Measurements from ENCODE around the gene POLA1.
"Not testable (repeated sequence)": the region's sequence is repeated elsewhere in the genome, so short reads cannot be mapped to it uniquely, and the experiment has no call there.

POLA1 gene

GRCh38 chrX:24693453-24694202 lies at the start of gene POLA1:
Gene POLA1 (plus strand): TSS chrX:24693918. CDS start chrX:24693962, 44 bp downstream.
- Histone ChIP-seq H3K9me3 (ENCODE audit: control insufficient read depth in 2 of 2, low read length in 2 of 2) (no peaks in the 10 kb centered on the region), H3K36me3 (ENCODE audit: control insufficient read depth in 2 of 2, insufficient read depth in 2 of 2, low read length in 2 of 2) (no peaks in the 10 kb centered on the region), H3K4me3 (ENCODE audit: low read length in 2 of 2) (peak within 1 kb of the TSS; percentile 72 to 76), H3K27me3 (ENCODE audit: control insufficient read depth in 2 of 2, insufficient read depth in 2 of 2, low read length in 2 of 2) (no peaks in the 10 kb centered on the region), H3K27ac (ENCODE audit: low read depth in 2 of 2, low read length in 2 of 2) (peak within 1 kb of the TSS; percentile 55 to 63), H3K9ac (ENCODE audit: low read depth in 1 of 2, low read length in 2 of 2) (peak within 1 kb of the TSS; percentile 70 to 76), H3K4me1 (ENCODE audit: control insufficient read depth in 2 of 2, insufficient read depth in 2 of 2, low read length in 2 of 2) (no peaks in the 10 kb centered on the region)

- Histone ChIP-seq H3K4me1 (ENCODE audit: control insufficient read depth in 2 of 2, insufficient read depth in 2 of 2, low read length in 2 of 2) (no peaks in the 10 kb centered on the region), H3K27me3 (ENCODE audit: control insufficient read depth in 2 of 2, insufficient read depth in 2 of 2, low read length in 2 of 2) (peaks cover 0 to 2% of the 10 kb centered on the region in 2 donors), H3K9me3 (ENCODE audit: control insufficient read depth in 2 of 2, low read length in 2 of 2) (no peaks in the 10 kb centered on the region), H3K4me3 (ENCODE audit: low read length in 2 of 2) (no peak overlapping the region), H3K27ac (ENCODE audit: low read depth in 2 of 2, low read length in 2 of 2) (no peak overlapping the region), H3K36me3 (ENCODE audit: control insufficient read depth in 2 of 2, insufficient read depth in 2 of 2, low read length in 2 of 2) (no peaks in the 10 kb centered on the region), H3K9ac (ENCODE audit: low read depth in 1 of 2, low read length in 2 of 2) (no peak overlapping the region)
Observed at GRCh38 chrX:24646006-24646405, 47.7 kb upstream of the POLA1 start.

GRCh38 chrX:24646745-24647182 lies 47.0 kb upstream of the POLA1 start:
- Histone ChIP-seq H3K27ac (ENCODE audit: low read depth in 2 of 2, low read length in 2 of 2) (no peak overlapping the region), H3K9ac (ENCODE audit: low read depth in 1 of 2, low read length in 2 of 2) (no peak overlapping the region), H3K27me3 (ENCODE audit: control insufficient read depth in 2 of 2, insufficient read depth in 2 of 2, low read length in 2 of 2) (peaks cover 0 to 2% of the 10 kb centered on the region in 2 donors), H3K4me3 (ENCODE audit: low read length in 2 of 2) (no peak overlapping the region), H3K9me3 (ENCODE audit: control insufficient read depth in 2 of 2, low read length in 2 of 2) (no peaks in the 10 kb centered on the region), H3K4me1 (ENCODE audit: control insufficient read depth in 2 of 2, insufficient read depth in 2 of 2, low read length in 2 of 2) (no peaks in the 10 kb centered on the region), H3K36me3 (ENCODE audit: control insufficient read depth in 2 of 2, insufficient read depth in 2 of 2, low read length in 2 of 2) (no peaks in the 10 kb centered on the region)

- Histone ChIP-seq H3K27me3 (ENCODE audit: control insufficient read depth in 2 of 2, insufficient read depth in 2 of 2, low read length in 2 of 2) (peaks cover 0 to 2% of the 10 kb centered on the region in 2 donors), H3K27ac (ENCODE audit: low read depth in 2 of 2, low read length in 2 of 2) (no peak within 1 kb of the TSS), H3K36me3 (ENCODE audit: control insufficient read depth in 2 of 2, insufficient read depth in 2 of 2, low read length in 2 of 2) (no peaks in the 10 kb centered on the region), H3K9ac (ENCODE audit: low read depth in 1 of 2, low read length in 2 of 2) (no peak within 1 kb of the TSS), H3K4me3 (ENCODE audit: low read length in 2 of 2) (peak within 1 kb of the TSS in 1 of 2 donors; percentile 18), H3K4me1 (ENCODE audit: control insufficient read depth in 2 of 2, insufficient read depth in 2 of 2, low read length in 2 of 2) (no peaks in the 10 kb centered on the region), H3K9me3 (ENCODE audit: control insufficient read depth in 2 of 2, low read length in 2 of 2) (no peaks in the 10 kb centered on the region)
Observed at GRCh38 chrX:24647257-24648058, 46.3 kb upstream of the POLA1 start, which contains the start of gene PCYT1B. Gene PCYT1B (minus strand): TSS chrX:24647347. CDS start chrX:24647105, 242 bp downstream.

GRCh38 chrX:24648495-24648894 lies 45.2 kb upstream of the POLA1 start:
- Histone ChIP-seq H3K36me3 (ENCODE audit: control insufficient read depth in 2 of 2, insufficient read depth in 2 of 2, low read length in 2 of 2) (no peaks in the 10 kb centered on the region), H3K27me3 (ENCODE audit: control insufficient read depth in 2 of 2, insufficient read depth in 2 of 2, low read length in 2 of 2) (peaks cover 0 to 2% of the 10 kb centered on the region in 2 donors), H3K9ac (ENCODE audit: low read depth in 1 of 2, low read length in 2 of 2) (no peak overlapping the region), H3K9me3 (ENCODE audit: control insufficient read depth in 2 of 2, low read length in 2 of 2) (no peaks in the 10 kb centered on the region), H3K27ac (ENCODE audit: low read depth in 2 of 2, low read length in 2 of 2) (no peak overlapping the region), H3K4me3 (ENCODE audit: low read length in 2 of 2) (no peak overlapping the region), H3K4me1 (ENCODE audit: control insufficient read depth in 2 of 2, insufficient read depth in 2 of 2, low read length in 2 of 2) (no peaks in the 10 kb centered on the region)

GRCh38 chrX:24651783-24652182 lies 41.9 kb upstream of the POLA1 start:
- Histone ChIP-seq H3K36me3 (ENCODE audit: control insufficient read depth in 2 of 2, insufficient read depth in 2 of 2, low read length in 2 of 2) (no peaks in the 10 kb centered on the region), H3K4me1 (ENCODE audit: control insufficient read depth in 2 of 2, insufficient read depth in 2 of 2, low read length in 2 of 2) (no peaks in the 10 kb centered on the region), H3K9ac (ENCODE audit: low read depth in 1 of 2, low read length in 2 of 2) (no peak overlapping the region), H3K27me3 (ENCODE audit: control insufficient read depth in 2 of 2, insufficient read depth in 2 of 2, low read length in 2 of 2) (peaks cover 0 to 2% of the 10 kb centered on the region in 2 donors), H3K4me3 (ENCODE audit: low read length in 2 of 2) (no peak overlapping the region), H3K9me3 (ENCODE audit: control insufficient read depth in 2 of 2, low read length in 2 of 2) (no peaks in the 10 kb centered on the region), H3K27ac (ENCODE audit: low read depth in 2 of 2, low read length in 2 of 2) (no peak overlapping the region)

- not testable (repeated sequence) for H3K4me3 ChIP-seq (ENCODE audit: low read length in 2 of 2); H3K27me3 ChIP-seq (ENCODE audit: control insufficient read depth in 2 of 2, insufficient read depth in 2 of 2, low read length in 2 of 2); H3K9me3 ChIP-seq (ENCODE audit: control insufficient read depth in 2 of 2, low read length in 2 of 2); H3K9ac ChIP-seq (ENCODE audit: low read depth in 1 of 2, low read length in 2 of 2); H3K27ac ChIP-seq (ENCODE audit: low read depth in 2 of 2, low read length in 2 of 2); H3K36me3 ChIP-seq (ENCODE audit: control insufficient read depth in 2 of 2, insufficient read depth in 2 of 2, low read length in 2 of 2); H3K4me1 ChIP-seq (ENCODE audit: control insufficient read depth in 2 of 2, insufficient read depth in 2 of 2, low read length in 2 of 2)
Observed at GRCh38 chrX:24655679-24656078, 38.0 kb upstream of the POLA1 start.

- no peak overlapping the region for H3K4me3 ChIP-seq (ENCODE audit: low read length in 2 of 2)
- H3K27me3 ChIP-seq (ENCODE audit: control insufficient read depth in 2 of 2, insufficient read depth in 2 of 2, low read length in 2 of 2), result no peaks in the 10 kb centered on the region
- no peak overlapping the region for H3K27ac ChIP-seq (ENCODE audit: low read depth in 2 of 2, low read length in 2 of 2)
- H3K9me3 ChIP-seq (ENCODE audit: control insufficient read depth in 2 of 2, low read length in 2 of 2), result no peaks in the 10 kb centered on the region
- no peak overlapping the region for H3K9ac ChIP-seq (ENCODE audit: low read depth in 1 of 2, low read length in 2 of 2)
- no peaks in the 10 kb centered on the region for H3K36me3 ChIP-seq (ENCODE audit: control insufficient read depth in 2 of 2, insufficient read depth in 2 of 2, low read length in 2 of 2)
- no peaks in the 10 kb centered on the region for H3K4me1 ChIP-seq (ENCODE audit: control insufficient read depth in 2 of 2, insufficient read depth in 2 of 2, low read length in 2 of 2)
Observed at GRCh38 chrX:24657671-24658386, 35.9 kb upstream of the POLA1 start.

GRCh38 chrX:24658421-24658820 lies 35.3 kb upstream of the POLA1 start:
- Histone ChIP-seq H3K36me3 (ENCODE audit: control insufficient read depth in 2 of 2, insufficient read depth in 2 of 2, low read length in 2 of 2) (no peaks in the 10 kb centered on the region), H3K9ac (ENCODE audit: low read depth in 1 of 2, low read length in 2 of 2) (no peak overlapping the region), H3K4me1 (ENCODE audit: control insufficient read depth in 2 of 2, insufficient read depth in 2 of 2, low read length in 2 of 2) (no peaks in the 10 kb centered on the region), H3K4me3 (ENCODE audit: low read length in 2 of 2) (no peak overlapping the region), H3K27me3 (ENCODE audit: control insufficient read depth in 2 of 2, insufficient read depth in 2 of 2, low read length in 2 of 2) (no peaks in the 10 kb centered on the region), H3K9me3 (ENCODE audit: control insufficient read depth in 2 of 2, low read length in 2 of 2) (no peaks in the 10 kb centered on the region), H3K27ac (ENCODE audit: low read depth in 2 of 2, low read length in 2 of 2) (no peak overlapping the region)

GRCh38 chrX:24659106-24659505 lies 34.6 kb upstream of the POLA1 start:
- H3K27me3 ChIP-seq (ENCODE audit: control insufficient read depth in 2 of 2, insufficient read depth in 2 of 2, low read length in 2 of 2), result no peaks in the 10 kb centered on the region
- no peaks in the 10 kb centered on the region for H3K9me3 ChIP-seq (ENCODE audit: control insufficient read depth in 2 of 2, low read length in 2 of 2)
- H3K27ac ChIP-seq (ENCODE audit: low read depth in 2 of 2, low read length in 2 of 2), result no peak overlapping the region
- no peak overlapping the region for H3K9ac ChIP-seq (ENCODE audit: low read depth in 1 of 2, low read length in 2 of 2)
- H3K4me1 ChIP-seq (ENCODE audit: control insufficient read depth in 2 of 2, insufficient read depth in 2 of 2, low read length in 2 of 2), result no peaks in the 10 kb centered on the region
- no peaks in the 10 kb centered on the region for H3K36me3 ChIP-seq (ENCODE audit: control insufficient read depth in 2 of 2, insufficient read depth in 2 of 2, low read length in 2 of 2)
- no peak overlapping the region for H3K4me3 ChIP-seq (ENCODE audit: low read length in 2 of 2)
